Putamen (tissue), 1 donor: Measurements from ENCODE around the gene PSG4.
"Not testable (repeated sequence)": the region's sequence is repeated elsewhere in the genome, so short reads cannot be mapped to it uniquely, and the experiment has no call there.

ENCODE experiments used
- DNase-seq: peaks from one replicate; pipeline ENCODE4 v3.0.0-alpha.2; 2016; ENCODE audit warnings: low spot score

The PSG4 gene

GRCh38 chr19:43198686-43199419 is 6.6 kb downstream of the PSG4 start:
- DNase-seq: not testable (repeated sequence)

- not testable (repeated sequence) for DNase-seq
Measured at GRCh38 chr19:43197666-43198397, 7.6 kb downstream of the PSG4 start.

- not testable (repeated sequence) for DNase-seq
Measured at GRCh38 chr19:43194397-43194796, 11.0 kb downstream of the PSG4 start.

GRCh38 chr19:43192381-43193155 is 12.9 kb downstream of the PSG4 start:
- not testable (repeated sequence) for DNase-seq

GRCh38 chr19:43188092-43188491 is 17.3 kb downstream of the PSG4 start:
- not testable (repeated sequence) for DNase-seq

GRCh38 chr19:43186311-43186935 is 19.0 kb downstream of the PSG4 start, which contains the start of gene PSG5:
Gene PSG5 (minus strand): TSS chr19:43186536. CDS start chr19:43186405, 131 bp downstream.
- not testable (repeated sequence) for DNase-seq

GRCh38 chr19:43181869-43182771 is 23.3 kb downstream of the PSG4 start:
- not testable (repeated sequence) for DNase-seq

- not testable (repeated sequence) for DNase-seq
Measured at GRCh38 chr19:43179569-43180147, 25.8 kb downstream of the PSG4 start.

- not testable (repeated sequence) for DNase-seq
Measured at GRCh38 chr19:43178577-43178976, 26.9 kb downstream of the PSG4 start.

GRCh38 chr19:43165906-43166305 is 39.5 kb downstream of the PSG4 start:
- DNase-seq: not testable (repeated sequence)

- not testable (repeated sequence) for DNase-seq
Measured at GRCh38 chr19:43163135-43163534, 42.3 kb downstream of the PSG4 start.

GRCh38 chr19:43162261-43162660 is 43.2 kb downstream of the PSG4 start:
- DNase-seq: not testable (repeated sequence)

GRCh38 chr19:43152214-43152613 is 53.2 kb downstream of the PSG4 start:
- DNase-seq: no peak

GRCh38 chr19:43149788-43150187 is 55.6 kb downstream of the PSG4 start:
- not testable (repeated sequence) for DNase-seq

GRCh38 chr19:43148233-43148632 is 57.2 kb downstream of the PSG4 start:
- DNase-seq: no peak
